Uterus (tissue), 2 donors: ENCODE measurements around the gene CKAP5.

Experiments used
- POLR2A ChIP-seq, 2 donors: fragments of 450-650 bp; IDR thresholded peaks; one replicate each; pipeline ENCODE4 v1.6.1; 2016; ENCODE audit warnings: antibody characterized with exemption in 2 of 2, mild to moderate bottlenecking in 1 of 2, moderate library complexity in 1 of 2
- TF ChIP-seq, protein P1 (sequence below), 4 experiments: fragments of 200-600 bp in 2 of 4; fragments of 450-650 bp in 2 of 4; sonication (generic) in 2 of 4; IDR thresholded peaks; one replicate each; pipeline ENCODE4 v1.5.1; 2016 to 2019; ENCODE audit warnings: antibody characterized with exemption in 4 of 4, mild to moderate bottlenecking in 2 of 4, moderate library complexity in 1 of 4

DNA sequence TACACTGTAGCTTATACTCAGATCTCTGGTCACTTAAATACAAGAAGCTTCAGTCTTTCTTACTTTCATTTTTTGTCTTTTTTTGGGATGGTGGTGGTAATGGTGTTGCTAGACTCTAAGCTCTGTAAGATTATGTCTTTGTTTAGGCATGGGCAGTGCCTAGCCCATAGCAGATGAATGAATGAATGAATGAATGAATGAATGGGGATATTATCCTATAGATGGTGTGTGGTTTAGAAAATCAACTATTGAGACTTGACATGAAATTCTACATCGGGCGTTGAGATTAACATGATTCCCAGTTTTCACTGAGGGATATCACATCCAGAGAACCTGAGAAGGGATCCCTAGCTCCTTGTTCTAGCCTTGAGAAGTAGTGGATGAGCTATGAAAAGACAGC is 9.8 kb upstream of the CKAP5 start:
- TF ChIP-seq POLR2A (IDR thresholded peaks at IDR 0.05), result no peak
- TF ChIP-seq, protein P1, sequence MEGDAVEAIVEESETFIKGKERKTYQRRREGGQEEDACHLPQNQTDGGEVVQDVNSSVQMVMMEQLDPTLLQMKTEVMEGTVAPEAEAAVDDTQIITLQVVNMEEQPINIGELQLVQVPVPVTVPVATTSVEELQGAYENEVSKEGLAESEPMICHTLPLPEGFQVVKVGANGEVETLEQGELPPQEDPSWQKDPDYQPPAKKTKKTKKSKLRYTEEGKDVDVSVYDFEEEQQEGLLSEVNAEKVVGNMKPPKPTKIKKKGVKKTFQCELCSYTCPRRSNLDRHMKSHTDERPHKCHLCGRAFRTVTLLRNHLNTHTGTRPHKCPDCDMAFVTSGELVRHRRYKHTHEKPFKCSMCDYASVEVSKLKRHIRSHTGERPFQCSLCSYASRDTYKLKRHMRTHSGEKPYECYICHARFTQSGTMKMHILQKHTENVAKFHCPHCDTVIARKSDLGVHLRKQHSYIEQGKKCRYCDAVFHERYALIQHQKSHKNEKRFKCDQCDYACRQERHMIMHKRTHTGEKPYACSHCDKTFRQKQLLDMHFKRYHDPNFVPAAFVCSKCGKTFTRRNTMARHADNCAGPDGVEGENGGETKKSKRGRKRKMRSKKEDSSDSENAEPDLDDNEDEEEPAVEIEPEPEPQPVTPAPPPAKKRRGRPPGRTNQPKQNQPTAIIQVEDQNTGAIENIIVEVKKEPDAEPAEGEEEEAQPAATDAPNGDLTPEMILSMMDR (IDR thresholded peaks at IDR 0.05), result no peak
